ENCODE data around the gene NLN. TPM values are rescaled to one million over a fixed set of nuclear protein-coding genes. Genes with fewer than 3 reads are reported as not detected.

Gene NLN
- polyA plus RNA-seq, 1 donor (not counting 4 experiments of a cell fraction or from before 2014, with no cell fraction given): 26.1 TPM

- Histone ChIP-seq H3K27ac (ENCODE audit: control insufficient read depth, insufficient read depth, low read length) (no peak overlapping the region), H3K27me3 (ENCODE audit: control insufficient read depth, extremely low read depth, insufficient read depth, low read length) (no peaks in the 10 kb centered on the region), H3K9me3 (ENCODE audit: control insufficient read depth, low read depth, low read length) (no peaks in the 10 kb centered on the region), H3K9me1 (ENCODE audit: control insufficient read depth, extremely low read depth, insufficient read depth, low read length) (no peaks in the 10 kb centered on the region), H3K36me3 (ENCODE audit: control insufficient read depth in 2 of 2, extremely low read depth in 1 of 2, insufficient read depth in 2 of 2, low read length in 2 of 2) (no peaks in the 10 kb centered on the region), H3K4me2 (ENCODE audit: control insufficient read depth, extremely low read depth, insufficient read depth, low read depth, low read length) (no peak overlapping the region), H3K4me3 (ENCODE audit: control insufficient read depth in 2 of 3, extremely low read depth in 1 of 3, insufficient read depth in 2 of 3, low read depth in 1 of 3, low read length in 3 of 3) (no peak overlapping the region), H3K9ac (ENCODE audit: control insufficient read depth, extremely low read depth, insufficient read depth, low read length) (no peak overlapping the region), H4K20me1 (ENCODE audit: control insufficient read depth, extremely low read depth, insufficient read depth, low read length) (no peaks in the 10 kb centered on the region), H3K4me1 (ENCODE audit: control insufficient read depth, extremely low read depth, insufficient read depth, low read length) (peaks cover 26% of the 10 kb centered on the region), H2AFZ (ENCODE audit: control insufficient read depth, low read length) (no peak overlapping the region), H3K79me2 (ENCODE audit: control insufficient read depth, insufficient read depth, low read length) (no peaks in the 10 kb centered on the region)
- FAIRE-seq: no peak
- dilution Hi-C loops (cut with MboI; ENCODE audit: extremely low pct_ligation_motif_present, low sequenced_read_pairs): no loop called here
- DNase-seq (ENCODE audit: low read depth, low spot score): no peak
- TF ChIP-seq CTCF (optimal IDR thresholded peaks at IDR 0.05 in 1 of 3, IDR thresholded peaks at IDR 0.05 in 1 of 3, conservative IDR thresholded peaks at IDR 0.05 in 1 of 3; ENCODE audit: extremely low read depth in 1 of 3, insufficient read depth in 2 of 3, low read length in 3 of 3) (no peak), EZH2 (IDR thresholded peaks at IDR 0.05; ENCODE audit: low read length) (no peak)
Measured at GRCh38 chr5:65863747-65864146, 141.7 kb downstream of the NLN start.

GRCh38 chr5:65866837-65867521, 145.0 kb downstream of the NLN start:
- Histone ChIP-seq H3K4me2 (ENCODE audit: control insufficient read depth, extremely low read depth, insufficient read depth, low read depth, low read length) (no peak overlapping the region), H3K9me3 (ENCODE audit: control insufficient read depth, low read depth, low read length) (no peaks in the 10 kb centered on the region), H3K79me2 (ENCODE audit: control insufficient read depth, insufficient read depth, low read length) (no peaks in the 10 kb centered on the region), H3K4me1 (ENCODE audit: control insufficient read depth, extremely low read depth, insufficient read depth, low read length) (peaks cover 24% of the 10 kb centered on the region), H4K20me1 (ENCODE audit: control insufficient read depth, extremely low read depth, insufficient read depth, low read length) (no peaks in the 10 kb centered on the region), H3K9ac (ENCODE audit: control insufficient read depth, extremely low read depth, insufficient read depth, low read length) (no peak overlapping the region), H3K27ac (ENCODE audit: control insufficient read depth, insufficient read depth, low read length) (no peak overlapping the region), H3K4me3 (ENCODE audit: control insufficient read depth in 2 of 3, extremely low read depth in 1 of 3, insufficient read depth in 2 of 3, low read depth in 1 of 3, low read length in 3 of 3) (no peak overlapping the region), H3K9me1 (ENCODE audit: control insufficient read depth, extremely low read depth, insufficient read depth, low read length) (no peaks in the 10 kb centered on the region), H3K36me3 (ENCODE audit: control insufficient read depth in 2 of 2, extremely low read depth in 1 of 2, insufficient read depth in 2 of 2, low read length in 2 of 2) (no peaks in the 10 kb centered on the region), H3K27me3 (ENCODE audit: control insufficient read depth, extremely low read depth, insufficient read depth, low read length) (no peaks in the 10 kb centered on the region), H2AFZ (ENCODE audit: control insufficient read depth, low read length) (no peak overlapping the region)
- DNase-seq (ENCODE audit: low read depth, low spot score) (no peak), FAIRE-seq (no peak)
- dilution Hi-C loops (cut with MboI; ENCODE audit: extremely low pct_ligation_motif_present, low sequenced_read_pairs): no loop called here
- TF ChIP-seq CTCF (optimal IDR thresholded peaks at IDR 0.05 in 1 of 3, IDR thresholded peaks at IDR 0.05 in 1 of 3, conservative IDR thresholded peaks at IDR 0.05 in 1 of 3; ENCODE audit: extremely low read depth in 1 of 3, insufficient read depth in 2 of 3, low read length in 3 of 3): no peak
- no peak for TF ChIP-seq EZH2 (IDR thresholded peaks at IDR 0.05; ENCODE audit: low read length)
